Prostate gland (tissue), 2 donors: ENCODE data around the gene PTPRM. TPM values are rescaled to one million over a fixed set of nuclear protein-coding genes. Genes with fewer than 3 reads are reported as not detected.

Source experiments
- DNase-seq: peaks from one replicate; pipeline ENCODE4 v3.0.0-alpha.2; 2019; ENCODE audit warnings: low spot score
- H3K27ac ChIP-seq, 2 donors: fragments of 200-600 bp; sonication (generic); 2 replicates each; pipeline ENCODE4 v1.5.1; 2017 to 2019
- H3K27me3 ChIP-seq: fragments of 200-600 bp; sonication (generic); replicated peaks from 2 replicates; pipeline ENCODE4 v1.5.1; 2019; ENCODE audit not compliant: insufficient read depth
- H3K36me3 ChIP-seq, 2 donors: fragments of 200-600 bp; sonication (generic); 1 replicate in 1 of 2; 2 replicates in 1 of 2; pipeline versions ENCODE4 v1.5.1 to v1.8.1; 2017 to 2019
- H3K4me1 ChIP-seq: fragments of 200-600 bp; sonication (generic); replicated peaks from 2 replicates; pipeline ENCODE4 v1.5.1; 2019
- H3K4me3 ChIP-seq, 2 donors: fragments of 200-600 bp; sonication (generic); 2 replicates each; pipeline ENCODE4 v1.5.1; 2017 to 2019
- H3K9me3 ChIP-seq: fragments of 200-600 bp; sonication (generic); 2 replicates; pipeline ENCODE4 v1.5.1; 2017
- CTCF ChIP-seq, 4 experiments: fragments of 200-600 bp in 2 of 4; fragments of 450-650 bp in 2 of 4; sonication (generic) in 2 of 4; IDR thresholded peaks; 1 replicate in 3 of 4; 2 replicates in 1 of 4; pipeline ENCODE4 v1.5.1; 2016 to 2019; ENCODE audit warnings: antibody characterized with exemption in 4 of 4, mild to moderate bottlenecking in 2 of 4, moderate library complexity in 2 of 4
- POLR2A ChIP-seq: fragments of 450-650 bp; IDR thresholded peaks from one replicate; pipeline ENCODE4 v1.6.1; 2016; ENCODE audit warnings: antibody characterized with exemption, mild to moderate bottlenecking
- POLR2AphosphoS5 ChIP-seq: sonication (generic); formaldehyde crosslinking; IDR thresholded peaks from one replicate; pipeline ENCODE4 v1.6.1; 2017; ENCODE audit warnings: antibody characterized with exemption
- WGBS: methylation state at CpG from one replicate; pipeline ENCODE4 v1.1.5; 2018; 5-methylcytosine and 5-hydroxymethylcytosine counted together
- intact Hi-C: fragments of 100-400 bp; cut with DNase I; formaldehyde crosslinking; loops from one replicate; pipeline ENCODE4 v1.14.2; 2022
- total RNA-seq, 2 donors: library from RNA; depleted of rRNA; stranded (reverse); fragments of >200 nt; gene quantifications; one replicate each; pipeline ENCODE4 v1.1.0, GENCODE V29; 2016

PTPRM gene
- total RNA-seq, 2 donors from 2014 or later = 32.9 to 92.6 TPM

- H3K27ac ChIP-seq = no peak overlapping the region
- H3K9me3 ChIP-seq = no peaks in the 10 kb centered on the region
- H3K36me3 ChIP-seq = no peaks in the 10 kb centered on the region
- no peaks in the 10 kb centered on the region for H3K4me1 ChIP-seq
- intact Hi-C loops = no loop called here
- no peak for TF ChIP-seq POLR2A
- TF ChIP-seq CTCF (IDR thresholded peaks at IDR 0.05) = no peak
- no peak for TF ChIP-seq POLR2AphosphoS5
- no peak overlapping the region for H3K4me3 ChIP-seq
- DNase-seq = no peak
- WGBS = 91% methylated on average over 5 of the region's 5 CpGs
- H3K27me3 ChIP-seq = no peaks in the 10 kb centered on the region
These were observed 372.4 kb downstream of the PTPRM start for GRCh38 chr18:7939521-7939920.

GRCh38 chr18:7940379-7940778 lies 373.3 kb downstream of the PTPRM start:
- TF ChIP-seq CTCF (IDR thresholded peaks at IDR 0.05) (no peak), POLR2AphosphoS5 (no peak), POLR2A (no peak)
- Histone ChIP-seq H3K9me3 (no peaks in the 10 kb centered on the region), H3K27me3 (no peaks in the 10 kb centered on the region), H3K36me3 (no peaks in the 10 kb centered on the region), H3K4me1 (no peaks in the 10 kb centered on the region), H3K27ac (no peak overlapping the region), H3K4me3 (no peak overlapping the region)
- intact Hi-C loops = no loop called here
- WGBS = 83% methylated on average over 5 of the region's 5 CpGs
- DNase-seq = no peak

- Histone ChIP-seq H3K9me3 (no peaks in the 10 kb centered on the region), H3K27ac (peak overlapping the region in 1 of 2 donors; percentile 20), H3K27me3 (no peaks in the 10 kb centered on the region), H3K4me3 (no peak overlapping the region), H3K4me1 (no peaks in the 10 kb centered on the region), H3K36me3 (no peaks in the 10 kb centered on the region)
- intact Hi-C loops = no loop called here
- no peak for DNase-seq
- no peak for TF ChIP-seq POLR2AphosphoS5
- TF ChIP-seq CTCF (IDR thresholded peaks at IDR 0.05) = no peak
- TF ChIP-seq POLR2A = no peak
- WGBS = 58% methylated on average over 4 of the region's 4 CpGs
These were observed 373.9 kb downstream of the PTPRM start for GRCh38 chr18:7940971-7941370.

GRCh38 chr18:7941533-7941932 lies 374.4 kb downstream of the PTPRM start:
- no peak for TF ChIP-seq POLR2A
- TF ChIP-seq CTCF (IDR thresholded peaks at IDR 0.05) = peak in 1 of 4 experiments; percentile 5
- TF ChIP-seq POLR2AphosphoS5 = peak; percentile 98
- intact Hi-C loops = no loop called here
- peak overlapping the region in 1 of 2 donors; percentile 20 for H3K27ac ChIP-seq
- WGBS = 32% methylated on average over 6 of the region's 6 CpGs
- H3K4me3 ChIP-seq = no peak overlapping the region
- peak; percentile 99 for DNase-seq
- H3K9me3 ChIP-seq = no peaks in the 10 kb centered on the region
- H3K27me3 ChIP-seq = no peaks in the 10 kb centered on the region
- no peaks in the 10 kb centered on the region for H3K4me1 ChIP-seq
- H3K36me3 ChIP-seq = no peaks in the 10 kb centered on the region

- WGBS = 16% methylated on average over 3 of the region's 3 CpGs
- H3K36me3 ChIP-seq = no peaks in the 10 kb centered on the region
- H3K9me3 ChIP-seq = no peaks in the 10 kb centered on the region
- no peaks in the 10 kb centered on the region for H3K27me3 ChIP-seq
- no peaks in the 10 kb centered on the region for H3K4me1 ChIP-seq
- H3K4me3 ChIP-seq = no peak overlapping the region
- DNase-seq = no peak
- intact Hi-C loops = no loop called here
- no peak overlapping the region for H3K27ac ChIP-seq
- TF ChIP-seq POLR2AphosphoS5 (peak; percentile 46), POLR2A (no peak), CTCF (IDR thresholded peaks at IDR 0.05) (no peak)
These were observed 378.8 kb downstream of the PTPRM start for GRCh38 chr18:7945882-7946281.
